ENCODE measurements around the gene GABRP.

DNA sequence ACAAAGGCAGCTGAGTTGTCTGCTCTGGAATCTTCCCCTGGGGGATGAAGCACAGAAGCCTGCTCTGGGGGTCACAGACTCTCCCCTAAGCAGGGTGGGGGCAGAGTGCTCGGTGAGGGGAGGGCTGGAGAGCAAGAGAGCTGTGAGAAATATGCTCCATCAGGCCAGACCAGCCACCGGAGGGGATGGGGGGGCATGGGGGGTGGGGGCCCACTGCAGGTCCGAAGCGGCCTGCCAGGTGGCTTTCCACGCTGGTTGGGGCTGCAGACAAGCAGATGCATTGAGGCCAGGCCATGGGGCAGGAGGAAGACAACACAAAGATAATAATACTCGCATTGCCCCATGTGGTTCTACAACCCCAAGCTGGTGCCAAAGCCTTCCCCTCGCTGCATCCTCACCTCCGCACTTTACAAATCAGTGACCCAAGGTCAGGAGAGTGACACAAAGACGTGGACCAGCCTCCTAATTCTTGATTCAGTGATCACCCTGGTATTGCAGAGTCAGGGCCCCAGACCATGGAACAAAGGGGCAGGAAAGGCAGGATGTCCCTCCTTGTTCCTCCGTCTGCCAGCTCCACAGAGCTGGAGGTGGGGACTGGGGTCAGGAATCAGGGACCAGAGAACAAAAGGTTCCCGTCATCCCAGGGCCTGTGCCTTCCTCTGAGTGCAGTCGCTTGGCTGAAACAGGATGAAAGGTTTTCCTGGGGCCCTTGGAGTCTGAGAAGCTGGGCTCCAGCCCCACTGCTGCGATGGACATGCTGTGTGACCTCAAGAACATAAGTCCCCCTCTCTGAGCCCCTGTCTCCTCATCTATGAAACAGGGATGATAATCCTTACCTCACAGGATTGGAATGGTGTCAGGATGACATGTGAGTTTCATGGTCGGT, 37.2 kb upstream of the GABRP start:
- TF ChIP-seq EZH2phosphoT487 (IDR thresholded peaks at IDR 0.05), result no peak
- TF ChIP-seq, protein P1, sequence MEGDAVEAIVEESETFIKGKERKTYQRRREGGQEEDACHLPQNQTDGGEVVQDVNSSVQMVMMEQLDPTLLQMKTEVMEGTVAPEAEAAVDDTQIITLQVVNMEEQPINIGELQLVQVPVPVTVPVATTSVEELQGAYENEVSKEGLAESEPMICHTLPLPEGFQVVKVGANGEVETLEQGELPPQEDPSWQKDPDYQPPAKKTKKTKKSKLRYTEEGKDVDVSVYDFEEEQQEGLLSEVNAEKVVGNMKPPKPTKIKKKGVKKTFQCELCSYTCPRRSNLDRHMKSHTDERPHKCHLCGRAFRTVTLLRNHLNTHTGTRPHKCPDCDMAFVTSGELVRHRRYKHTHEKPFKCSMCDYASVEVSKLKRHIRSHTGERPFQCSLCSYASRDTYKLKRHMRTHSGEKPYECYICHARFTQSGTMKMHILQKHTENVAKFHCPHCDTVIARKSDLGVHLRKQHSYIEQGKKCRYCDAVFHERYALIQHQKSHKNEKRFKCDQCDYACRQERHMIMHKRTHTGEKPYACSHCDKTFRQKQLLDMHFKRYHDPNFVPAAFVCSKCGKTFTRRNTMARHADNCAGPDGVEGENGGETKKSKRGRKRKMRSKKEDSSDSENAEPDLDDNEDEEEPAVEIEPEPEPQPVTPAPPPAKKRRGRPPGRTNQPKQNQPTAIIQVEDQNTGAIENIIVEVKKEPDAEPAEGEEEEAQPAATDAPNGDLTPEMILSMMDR (IDR thresholded peaks at IDR 0.05), result no peak

Data from neural progenitor cell (in vitro differentiated cells).